Inferior parietal cortex (tissue), 1 donor: Measurements from ENCODE around the gene KCNC1.

Experiments used
- DNase-seq: peaks from one replicate; pipeline ENCODE4 v3.0.0-alpha.2; 2016; ENCODE audit errors: extremely low spot score

Gene KCNC1

DNA sequence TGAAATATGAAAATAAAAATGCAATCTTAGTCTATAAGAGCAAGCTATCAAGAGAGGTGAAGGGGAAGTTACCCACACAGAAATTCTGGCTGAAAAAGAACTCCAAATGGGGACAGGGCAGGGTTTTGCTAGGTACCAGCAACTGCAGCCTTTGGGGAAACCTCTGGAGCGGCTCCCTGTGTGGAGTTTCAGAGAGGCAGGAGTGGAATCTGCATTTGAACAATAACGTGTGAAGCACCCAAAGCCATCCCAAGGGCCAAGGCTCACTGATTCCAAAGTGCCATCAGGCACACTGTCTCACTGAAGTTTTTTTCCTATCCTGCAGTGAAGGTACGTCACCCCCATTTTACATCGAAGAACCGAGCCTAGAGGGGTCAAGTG is 87.8 kb downstream of the KCNC1 start:
- DNase-seq = no peak

DNA sequence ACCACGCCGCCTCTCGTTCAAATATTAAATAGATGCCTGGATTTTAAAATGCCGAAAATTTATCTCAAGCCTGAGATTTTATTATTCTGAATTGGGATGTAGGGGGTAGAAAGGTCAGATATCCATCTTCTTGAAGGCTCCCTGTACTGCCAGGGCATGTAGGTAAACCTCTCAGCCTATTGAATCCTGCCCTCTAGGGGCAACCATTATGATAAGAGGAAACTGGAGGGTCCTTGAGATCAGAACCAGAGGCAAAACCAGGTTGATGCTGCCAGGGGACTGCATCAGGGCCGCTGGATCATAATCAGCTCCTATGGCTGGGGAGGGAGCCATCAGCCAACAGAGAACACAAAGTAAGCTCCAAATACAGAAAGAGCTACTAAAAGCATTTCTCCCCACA is 92.4 kb downstream of the KCNC1 start:
- DNase-seq = no peak

DNA sequence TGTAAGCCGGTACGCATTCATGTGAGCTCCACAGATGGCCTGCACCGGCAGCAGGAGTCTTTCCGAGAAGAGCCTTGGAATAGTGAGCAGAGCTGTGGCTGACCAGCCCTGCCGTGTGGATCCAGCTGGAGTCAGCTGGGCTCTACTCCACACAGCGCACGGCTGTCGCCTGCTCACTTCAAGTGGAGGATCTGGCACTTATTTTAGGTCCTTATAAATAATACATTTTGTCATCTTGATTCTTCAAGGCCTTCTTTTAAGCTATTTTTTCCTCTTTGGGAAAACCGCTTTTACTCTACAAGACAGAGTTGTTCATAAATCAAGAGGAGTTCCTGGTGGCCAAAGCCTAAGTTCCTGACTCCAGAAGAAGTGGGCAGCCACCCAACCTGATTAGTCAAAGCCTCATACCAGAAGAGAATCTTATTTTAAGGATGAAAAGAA is 93.8 kb downstream of the KCNC1 start:
- no peak for DNase-seq

DNA sequence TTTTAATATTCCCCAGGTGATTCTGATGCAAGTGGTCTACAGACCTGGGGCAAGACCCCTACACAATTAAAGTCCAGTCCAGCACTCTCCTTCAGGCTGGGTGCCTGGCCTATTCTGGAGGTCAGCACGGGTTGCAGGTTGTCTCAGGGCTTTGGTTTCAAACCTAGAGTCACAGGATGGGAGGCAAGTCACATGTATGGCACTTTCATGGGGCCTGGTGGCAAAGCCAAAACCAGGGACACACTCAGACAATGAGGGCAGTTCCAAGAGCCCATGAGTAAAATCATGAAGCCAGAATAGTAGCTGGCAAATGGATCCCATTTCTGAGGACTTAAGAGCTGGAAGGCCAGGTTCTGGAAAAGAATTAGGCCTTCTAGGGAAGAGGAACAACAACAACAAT is 96.6 kb downstream of the KCNC1 start:
- no peak for DNase-seq

DNA sequence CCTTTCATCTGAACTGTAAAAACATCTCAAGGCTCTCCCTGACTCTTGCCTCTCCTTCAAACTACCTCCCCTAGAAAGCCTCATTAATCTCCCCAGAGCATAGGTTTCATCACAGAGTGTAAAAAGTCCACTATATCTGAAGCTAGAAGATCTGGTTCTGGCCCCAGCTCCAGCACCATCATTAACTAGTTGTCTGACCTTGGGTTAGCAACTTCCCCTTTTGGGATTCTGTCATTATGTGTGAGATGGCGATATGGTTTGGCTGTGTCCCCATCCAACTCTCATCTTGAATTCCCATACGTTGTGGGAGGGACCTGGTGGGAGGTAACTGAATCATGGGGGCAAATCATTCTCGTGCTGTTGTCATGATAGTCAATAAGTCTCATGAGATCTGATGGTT is 97.3 kb downstream of the KCNC1 start:
- no peak for DNase-seq
